H1 (cell line): ENCODE data around the gene KIF23. TPM values are rescaled to one million over a fixed set of nuclear protein-coding genes. Genes with fewer than 3 reads are reported as not detected.

Experiments
- CHD7 ChIP-seq: fragments of 300-600 bp; sonication (generic); IDR thresholded peaks from 2 replicates; pipeline ENCODE4 v1.7.1; 2012; ENCODE audit warnings: low read length, moderate library complexity, mild to moderate bottlenecking, inconsistent platforms; ENCODE audit not compliant: insufficient replicate concordance
- polyA plus RNA-seq, 7 experiments: library from polyadenylated mRNA; depleted of rRNA in 3 of 7; stranded (reverse) in 5 of 7; unstranded in 2 of 7; fragments of >200 nt in 5 of 7; fragments of 200-250 nt in 2 of 7; gene quantifications; 1 replicate in 5 of 7; 2 replicates in 1 of 7; 4 replicates in 1 of 7; pipeline versions ENCODE4 v1.2.1 to v1.2.3, GENCODE V29; 2011 to 2013; ENCODE audit warnings: missing spikeins in 2 of 7, mixed read lengths in 2 of 7
- total RNA-seq: library from RNA; stranded (reverse); fragmentation: NEBNext Ultra II Directional; extraction: Animal tissue kit (Norgen Biotek cat#: 25700); gene quantifications from 2 replicates; pipeline ENCODE4 v1.2.1, GENCODE V29; 2021

The KIF23 gene
- total and polyA plus RNA-seq, 2 of the 8 experiments (the other 6 are each of a cell fraction or from before 2014, with no cell fraction given) = 26.2 to 77.4 TPM

- TF ChIP-seq CHD7 = no peak
Observed at GRCh38 chr15:69385831-69386230, 28.3 kb upstream of the KIF23 start (continued).
